ENCODE measurements around the gene ABCA1. TPM values are rescaled to one million over a fixed set of nuclear protein-coding genes. Genes with fewer than 3 reads are reported as not detected.

The ABCA1 gene
- total and polyA plus RNA-seq, 2 of the 13 experiments (the other 11 are each of a cell fraction or from before 2014, with no cell fraction given) = 26.8 to 63.8 TPM

DNA sequence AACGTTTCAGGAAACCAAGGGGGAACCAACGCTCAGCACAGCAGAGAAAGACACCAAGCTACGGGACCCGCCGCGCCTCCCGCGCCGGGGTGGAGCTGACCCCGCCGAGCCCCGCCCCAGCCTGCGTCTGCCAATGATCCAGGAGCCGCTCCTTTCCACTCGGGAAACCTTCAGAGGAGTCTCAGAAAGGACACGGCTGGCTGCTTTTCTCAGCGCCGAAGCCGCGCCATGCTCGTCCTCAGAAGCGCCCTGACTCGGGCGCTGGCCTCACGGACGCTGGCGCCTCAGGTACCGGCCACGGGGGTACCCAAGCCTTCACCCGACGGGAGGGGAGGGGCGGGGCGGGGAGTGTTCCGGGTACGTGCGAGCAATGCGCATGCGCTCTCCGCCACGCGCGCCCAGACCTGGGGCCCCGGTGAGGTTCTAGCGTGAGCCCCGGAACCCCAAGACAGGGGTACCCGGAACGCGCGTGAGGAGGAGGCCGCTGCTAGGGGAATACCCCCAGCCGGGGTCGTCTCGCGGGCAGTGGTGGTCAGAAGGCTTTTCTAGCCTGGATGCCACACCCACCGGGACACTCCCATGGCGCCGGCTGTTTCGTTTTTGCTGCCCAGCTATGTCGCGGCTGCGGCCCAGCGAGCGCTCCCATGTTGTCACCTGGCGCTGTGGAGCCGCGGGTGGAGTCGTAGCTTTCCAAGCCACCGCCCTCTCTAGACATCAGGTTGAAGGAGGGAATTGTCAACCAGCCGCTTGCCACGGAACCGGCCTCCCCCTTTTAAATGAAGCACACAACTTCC is 180.2 kb downstream of the ABCA1 start, which contains the start of gene NIPSNAP3A (continued):
- TF ChIP-seq, protein P1, sequence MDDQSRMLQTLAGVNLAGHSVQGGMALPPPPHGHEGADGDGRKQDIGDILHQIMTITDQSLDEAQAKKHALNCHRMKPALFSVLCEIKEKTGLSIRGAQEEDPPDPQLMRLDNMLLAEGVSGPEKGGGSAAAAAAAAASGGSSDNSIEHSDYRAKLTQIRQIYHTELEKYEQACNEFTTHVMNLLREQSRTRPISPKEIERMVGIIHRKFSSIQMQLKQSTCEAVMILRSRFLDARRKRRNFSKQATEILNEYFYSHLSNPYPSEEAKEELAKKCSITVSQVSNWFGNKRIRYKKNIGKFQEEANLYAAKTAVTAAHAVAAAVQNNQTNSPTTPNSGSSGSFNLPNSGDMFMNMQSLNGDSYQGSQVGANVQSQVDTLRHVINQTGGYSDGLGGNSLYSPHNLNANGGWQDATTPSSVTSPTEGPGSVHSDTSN (CRISPR knock-in tag; IDR thresholded peaks at IDR 0.05; ENCODE audit: borderline replicate concordance) = no peak
- TF ChIP-seq, protein P2, sequence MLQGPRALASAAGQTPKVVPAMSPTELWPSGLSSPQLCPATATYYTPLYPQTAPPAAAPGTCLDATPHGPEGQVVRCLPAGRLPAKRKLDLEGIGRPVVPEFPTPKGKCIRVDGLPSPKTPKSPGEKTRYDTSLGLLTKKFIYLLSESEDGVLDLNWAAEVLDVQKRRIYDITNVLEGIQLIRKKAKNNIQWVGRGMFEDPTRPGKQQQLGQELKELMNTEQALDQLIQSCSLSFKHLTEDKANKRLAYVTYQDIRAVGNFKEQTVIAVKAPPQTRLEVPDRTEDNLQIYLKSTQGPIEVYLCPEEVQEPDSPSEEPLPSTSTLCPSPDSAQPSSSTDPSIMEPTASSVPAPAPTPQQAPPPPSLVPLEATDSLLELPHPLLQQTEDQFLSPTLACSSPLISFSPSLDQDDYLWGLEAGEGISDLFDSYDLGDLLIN (CRISPR knock-in tag; IDR thresholded peaks at IDR 0.05; ENCODE audit: borderline replicate concordance) = 0 out of 2 replicates have a peak, but pooled peaks have one; percentile 21
- TF ChIP-seq ZNF724P (CRISPR knock-in tag; IDR thresholded peaks at IDR 0.05; ENCODE audit: borderline replicate concordance) (no peak), ELF3 (CRISPR knock-in tag; IDR thresholded peaks at IDR 0.05) (0 out of 2 replicates have a peak, but pooled peaks have one; percentile 8), ZNF431 (CRISPR knock-in tag; IDR thresholded peaks at IDR 0.05; ENCODE audit: borderline replicate concordance, low read depth) (no peak), ZNF556 (CRISPR knock-in tag; IDR thresholded peaks at IDR 0.05; ENCODE audit: borderline replicate concordance) (0 out of 2 replicates have a peak, but pooled peaks have one; percentile 26), HMGA1 (CRISPR knock-in tag; conservative IDR thresholded peaks at IDR 0.05) (no peak), SIX4 (CRISPR knock-in tag; IDR thresholded peaks at IDR 0.05) (no peak), PAF1 (CRISPR knock-in tag; IDR thresholded peaks at IDR 0.05) (no peak), TMF1 (CRISPR knock-in tag; IDR thresholded peaks at IDR 0.05; ENCODE audit: low read depth) (0 out of 2 replicates have a peak, but pooled peaks have one; percentile 30), NCOR1 (IDR thresholded peaks at IDR 0.05; ENCODE audit: borderline replicate concordance, low read length) (no peak), ZNF124 (CRISPR knock-in tag; IDR thresholded peaks at IDR 0.05) (no peak), JDP2 (CRISPR knock-in tag; IDR thresholded peaks at IDR 0.05; ENCODE audit: borderline replicate concordance) (no peak), ZEB1 (IDR thresholded peaks at IDR 0.05; ENCODE audit: insufficient replicate concordance, low read depth) (no peak), ZNF619 (CRISPR knock-in tag; IDR thresholded peaks at IDR 0.05) (no peak)
- TF ChIP-seq, protein P3, sequence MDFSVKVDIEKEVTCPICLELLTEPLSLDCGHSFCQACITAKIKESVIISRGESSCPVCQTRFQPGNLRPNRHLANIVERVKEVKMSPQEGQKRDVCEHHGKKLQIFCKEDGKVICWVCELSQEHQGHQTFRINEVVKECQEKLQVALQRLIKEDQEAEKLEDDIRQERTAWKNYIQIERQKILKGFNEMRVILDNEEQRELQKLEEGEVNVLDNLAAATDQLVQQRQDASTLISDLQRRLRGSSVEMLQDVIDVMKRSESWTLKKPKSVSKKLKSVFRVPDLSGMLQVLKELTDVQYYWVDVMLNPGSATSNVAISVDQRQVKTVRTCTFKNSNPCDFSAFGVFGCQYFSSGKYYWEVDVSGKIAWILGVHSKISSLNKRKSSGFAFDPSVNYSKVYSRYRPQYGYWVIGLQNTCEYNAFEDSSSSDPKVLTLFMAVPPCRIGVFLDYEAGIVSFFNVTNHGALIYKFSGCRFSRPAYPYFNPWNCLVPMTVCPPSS (IDR thresholded peaks at IDR 0.05) = no peak
- TF ChIP-seq, protein P4, sequence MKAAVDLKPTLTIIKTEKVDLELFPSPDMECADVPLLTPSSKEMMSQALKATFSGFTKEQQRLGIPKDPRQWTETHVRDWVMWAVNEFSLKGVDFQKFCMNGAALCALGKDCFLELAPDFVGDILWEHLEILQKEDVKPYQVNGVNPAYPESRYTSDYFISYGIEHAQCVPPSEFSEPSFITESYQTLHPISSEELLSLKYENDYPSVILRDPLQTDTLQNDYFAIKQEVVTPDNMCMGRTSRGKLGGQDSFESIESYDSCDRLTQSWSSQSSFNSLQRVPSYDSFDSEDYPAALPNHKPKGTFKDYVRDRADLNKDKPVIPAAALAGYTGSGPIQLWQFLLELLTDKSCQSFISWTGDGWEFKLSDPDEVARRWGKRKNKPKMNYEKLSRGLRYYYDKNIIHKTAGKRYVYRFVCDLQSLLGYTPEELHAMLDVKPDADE (CRISPR knock-in tag; IDR thresholded peaks at IDR 0.05) = no peak
- TF ChIP-seq, protein P5, sequence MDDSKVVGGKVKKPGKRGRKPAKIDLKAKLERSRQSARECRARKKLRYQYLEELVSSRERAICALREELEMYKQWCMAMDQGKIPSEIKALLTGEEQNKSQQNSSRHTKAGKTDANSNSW (CRISPR knock-in tag; IDR thresholded peaks at IDR 0.05; ENCODE audit: borderline replicate concordance) = no peak
- TF ChIP-seq, protein P6, sequence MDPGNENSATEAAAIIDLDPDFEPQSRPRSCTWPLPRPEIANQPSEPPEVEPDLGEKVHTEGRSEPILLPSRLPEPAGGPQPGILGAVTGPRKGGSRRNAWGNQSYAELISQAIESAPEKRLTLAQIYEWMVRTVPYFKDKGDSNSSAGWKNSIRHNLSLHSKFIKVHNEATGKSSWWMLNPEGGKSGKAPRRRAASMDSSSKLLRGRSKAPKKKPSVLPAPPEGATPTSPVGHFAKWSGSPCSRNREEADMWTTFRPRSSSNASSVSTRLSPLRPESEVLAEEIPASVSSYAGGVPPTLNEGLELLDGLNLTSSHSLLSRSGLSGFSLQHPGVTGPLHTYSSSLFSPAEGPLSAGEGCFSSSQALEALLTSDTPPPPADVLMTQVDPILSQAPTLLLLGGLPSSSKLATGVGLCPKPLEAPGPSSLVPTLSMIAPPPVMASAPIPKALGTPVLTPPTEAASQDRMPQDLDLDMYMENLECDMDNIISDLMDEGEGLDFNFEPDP (CRISPR knock-in tag; conservative IDR thresholded peaks at IDR 0.05) = no peak
- TF ChIP-seq, protein P7, sequence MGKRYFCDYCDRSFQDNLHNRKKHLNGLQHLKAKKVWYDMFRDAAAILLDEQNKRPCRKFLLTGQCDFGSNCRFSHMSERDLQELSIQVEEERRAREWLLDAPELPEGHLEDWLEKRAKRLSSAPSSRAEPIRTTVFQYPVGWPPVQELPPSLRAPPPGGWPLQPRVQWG (CRISPR knock-in tag; IDR thresholded peaks at IDR 0.05; ENCODE audit: borderline replicate concordance, low read depth) = no peak
- TF ChIP-seq, protein P8, sequence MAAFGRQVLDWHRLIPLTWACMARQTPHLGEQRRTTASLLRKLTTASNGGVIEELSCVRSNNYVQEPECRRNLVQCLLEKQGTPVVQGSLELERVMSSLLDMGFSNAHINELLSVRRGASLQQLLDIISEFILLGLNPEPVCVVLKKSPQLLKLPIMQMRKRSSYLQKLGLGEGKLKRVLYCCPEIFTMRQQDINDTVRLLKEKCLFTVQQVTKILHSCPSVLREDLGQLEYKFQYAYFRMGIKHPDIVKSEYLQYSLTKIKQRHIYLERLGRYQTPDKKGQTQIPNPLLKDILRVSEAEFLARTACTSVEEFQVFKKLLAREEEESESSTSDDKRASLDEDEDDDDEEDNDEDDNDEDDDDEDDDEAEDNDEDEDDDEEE (CRISPR knock-in tag; IDR thresholded peaks at IDR 0.05) = peak; percentile 82; the same call in 1 of the 2 replicates
